Neural progenitor cell (in vitro differentiated cells): ENCODE results near the gene RBPMS2.

Source experiments
- EZH2 ChIP-seq: fragments of 200-600 bp; sonication (generic); IDR thresholded peaks from 2 replicates; pipeline ENCODE4 v1.6.1; 2017; ENCODE audit warnings: antibody characterized with exemption, mild to moderate bottlenecking, moderate library complexity
- EZH2phosphoT487 ChIP-seq: fragments of 200-600 bp; sonication (generic); IDR thresholded peaks from 2 replicates; pipeline ENCODE4 v1.6.1; 2017; ENCODE audit warnings: antibody characterized with exemption
- TF ChIP-seq, protein P1 (sequence below): fragments of 200-600 bp; sonication (generic); IDR thresholded peaks from 2 replicates; pipeline ENCODE4 v1.5.1; 2017; ENCODE audit warnings: antibody characterized with exemption, mild to moderate bottlenecking

DNA sequence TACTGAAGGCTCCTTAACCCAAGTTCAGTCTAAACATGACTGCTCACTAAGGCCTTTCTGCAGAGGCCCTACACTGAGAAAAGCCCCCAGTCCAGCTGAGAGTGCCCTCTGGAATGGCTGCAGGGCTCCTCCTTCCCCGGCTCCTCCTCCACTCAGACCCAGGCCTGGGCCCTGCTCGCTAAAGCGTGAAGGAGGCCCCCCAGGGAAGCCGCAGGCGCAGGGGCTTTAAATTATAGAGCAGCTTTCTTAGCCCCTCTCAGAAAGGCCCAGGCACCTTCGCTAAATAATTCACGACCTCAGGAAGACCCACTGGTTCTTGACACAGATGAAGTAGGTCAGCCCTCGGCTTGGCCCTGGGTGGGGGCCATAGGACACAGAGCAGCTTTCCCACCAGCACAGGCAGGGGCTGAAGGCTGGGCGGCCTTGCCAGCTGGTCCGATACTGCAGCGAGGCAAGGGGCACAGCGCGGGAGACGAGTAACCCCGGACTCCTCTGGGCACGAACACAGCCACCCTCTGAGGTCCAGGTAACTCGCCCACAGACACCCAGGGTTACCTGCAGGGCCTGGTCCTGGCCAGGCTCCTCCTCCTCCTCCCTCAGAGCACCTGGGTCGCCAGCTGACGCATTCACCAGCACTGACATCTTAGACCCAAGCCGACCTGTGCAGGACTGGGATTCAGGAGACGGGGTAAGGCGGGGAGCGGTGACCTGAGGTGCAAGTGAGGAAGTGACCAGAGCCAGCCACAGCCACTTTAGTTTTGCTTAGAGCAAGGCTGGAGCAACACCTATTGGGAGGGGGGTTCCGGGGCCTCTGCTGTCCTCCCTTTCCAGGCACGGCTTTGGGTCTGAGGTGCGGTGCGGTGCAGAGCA, 36.9 kb downstream of the RBPMS2 start:
- TF ChIP-seq, protein P1, sequence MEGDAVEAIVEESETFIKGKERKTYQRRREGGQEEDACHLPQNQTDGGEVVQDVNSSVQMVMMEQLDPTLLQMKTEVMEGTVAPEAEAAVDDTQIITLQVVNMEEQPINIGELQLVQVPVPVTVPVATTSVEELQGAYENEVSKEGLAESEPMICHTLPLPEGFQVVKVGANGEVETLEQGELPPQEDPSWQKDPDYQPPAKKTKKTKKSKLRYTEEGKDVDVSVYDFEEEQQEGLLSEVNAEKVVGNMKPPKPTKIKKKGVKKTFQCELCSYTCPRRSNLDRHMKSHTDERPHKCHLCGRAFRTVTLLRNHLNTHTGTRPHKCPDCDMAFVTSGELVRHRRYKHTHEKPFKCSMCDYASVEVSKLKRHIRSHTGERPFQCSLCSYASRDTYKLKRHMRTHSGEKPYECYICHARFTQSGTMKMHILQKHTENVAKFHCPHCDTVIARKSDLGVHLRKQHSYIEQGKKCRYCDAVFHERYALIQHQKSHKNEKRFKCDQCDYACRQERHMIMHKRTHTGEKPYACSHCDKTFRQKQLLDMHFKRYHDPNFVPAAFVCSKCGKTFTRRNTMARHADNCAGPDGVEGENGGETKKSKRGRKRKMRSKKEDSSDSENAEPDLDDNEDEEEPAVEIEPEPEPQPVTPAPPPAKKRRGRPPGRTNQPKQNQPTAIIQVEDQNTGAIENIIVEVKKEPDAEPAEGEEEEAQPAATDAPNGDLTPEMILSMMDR, result no peak
- TF ChIP-seq EZH2, result no peak
- no peak for TF ChIP-seq EZH2phosphoT487
